Kidney epithelial cell (primary cell): ENCODE data around the gene DISC1. TPM values are rescaled to one million over a fixed set of nuclear protein-coding genes. Genes with fewer than 3 reads are reported as not detected.

Source experiments
- DNase-seq: peaks from one replicate; pipeline ENCODE4 v3.0.0-alpha.2; 2010; ENCODE audit warnings: low read depth
- H3K27me3 ChIP-seq: 2 replicates; pipeline ENCODE4 v1.6.0; 2011; ENCODE audit warnings: low read length; ENCODE audit not compliant: control insufficient read depth, insufficient read depth
- H3K36me3 ChIP-seq: 2 replicates; pipeline ENCODE4 v1.5.1; 2011; ENCODE audit warnings: low read length; ENCODE audit not compliant: control insufficient read depth, insufficient read depth
- H3K4me3 ChIP-seq: 2 replicates; pipeline ENCODE4 v1.5.1; 2011; ENCODE audit warnings: low read depth, mild to moderate bottlenecking, control low read depth, low read length
- CTCF ChIP-seq: IDR thresholded peaks from 2 replicates; pipeline ENCODE4 v1.5.1; 2011; ENCODE audit warnings: mild to moderate bottlenecking, moderate library complexity, low read length, control low read depth, inconsistent platforms; ENCODE audit not compliant: insufficient read depth, poor library complexity, severe bottlenecking
- total RNA-seq: library from RNA; depleted of rRNA; stranded (reverse); fragments of >200 nt; gene quantifications from 2 replicates; pipeline ENCODE4 v1.2.3, GENCODE V29; 2015

The DISC1 gene
- total RNA-seq, 1 donor from 2014 or later = 5.8 TPM

- no peak for DNase-seq
- Histone ChIP-seq H3K36me3 (no peaks in the 10 kb centered on the region), H3K27me3 (no peaks in the 10 kb centered on the region)
Measured at GRCh38 chr1:231793893-231794292, 167.3 kb downstream of the DISC1 start.

GRCh38 chr1:231796141-231796540 is 169.6 kb downstream of the DISC1 start:
- Histone ChIP-seq H3K4me3 (no peak overlapping the region), H3K36me3 (no peaks in the 10 kb centered on the region), H3K27me3 (no peaks in the 10 kb centered on the region)
- TF ChIP-seq CTCF = no peak
- DNase-seq = no peak

More at GRCh38 chr1:231793893-231794292, 167.3 kb downstream of the DISC1 start:
- H3K4me3 ChIP-seq = no peak overlapping the region
- TF ChIP-seq CTCF = no peak

GRCh38 chr1:231799363-231799986 is 172.9 kb downstream of the DISC1 start:
- no peak for TF ChIP-seq CTCF
- no peak overlapping the region for H3K4me3 ChIP-seq
- no peaks in the 10 kb centered on the region for H3K27me3 ChIP-seq
- H3K36me3 ChIP-seq = no peaks in the 10 kb centered on the region
- no peak for DNase-seq

GRCh38 chr1:231800108-231800507 is 173.5 kb downstream of the DISC1 start:
- no peaks in the 10 kb centered on the region for H3K27me3 ChIP-seq
- no peak for TF ChIP-seq CTCF
- no peak overlapping the region for H3K4me3 ChIP-seq
- no peaks in the 10 kb centered on the region for H3K36me3 ChIP-seq
- no peak for DNase-seq

- Histone ChIP-seq H3K36me3 (no peaks in the 10 kb centered on the region), H3K27me3 (no peaks in the 10 kb centered on the region), H3K4me3 (no peak overlapping the region)
- TF ChIP-seq CTCF = no peak
- DNase-seq = no peak
Measured at GRCh38 chr1:231801042-231801585, 174.5 kb downstream of the DISC1 start.

- no peaks in the 10 kb centered on the region for H3K27me3 ChIP-seq
- H3K36me3 ChIP-seq = no peaks in the 10 kb centered on the region
- no peak overlapping the region for H3K4me3 ChIP-seq
- no peak for DNase-seq
- no peak for TF ChIP-seq CTCF
Measured at GRCh38 chr1:231803353-231803752, 176.8 kb downstream of the DISC1 start.
